NB4 (cell line): Measurements from ENCODE around the gene POLG2.

Experiments used
- DNase-seq: peaks from one replicate; pipeline ENCODE4 v3.0.0; 2010; ENCODE audit warnings: low read depth
- H3K4me3 ChIP-seq: one replicate; pipeline ENCODE4 v1.5.1; 2011; ENCODE audit warnings: mild to moderate bottlenecking, low read depth, low read length, moderate library complexity
- MYC ChIP-seq: IDR thresholded peaks from 2 replicates; pipeline ENCODE4 v1.6.1; 2011; ENCODE audit warnings: low read depth, low read length
- POLR2A ChIP-seq: IDR thresholded peaks from 2 replicates; pipeline ENCODE4 v1.6.1; 2011; ENCODE audit warnings: mild to moderate bottlenecking; ENCODE audit not compliant: insufficient read length; ENCODE audit errors: extremely low read depth
- TF ChIP-seq, protein P1 (sequence below): IDR thresholded peaks from 2 replicates; pipeline ENCODE4 v1.6.1; 2011; ENCODE audit warnings: low read depth, low read length
- TF ChIP-seq, protein P2 (sequence below): IDR thresholded peaks from one replicate; pipeline ENCODE4 v1.5.1; 2012; ENCODE audit warnings: low read depth, low read length

The POLG2 gene

GRCh38 chr17:64455993-64456885, 40.6 kb downstream of the POLG2 start:
- H3K4me3 ChIP-seq: no peak overlapping the region
- DNase-seq: peak; percentile 67
- TF ChIP-seq MYC: no peak
- TF ChIP-seq, protein P1, sequence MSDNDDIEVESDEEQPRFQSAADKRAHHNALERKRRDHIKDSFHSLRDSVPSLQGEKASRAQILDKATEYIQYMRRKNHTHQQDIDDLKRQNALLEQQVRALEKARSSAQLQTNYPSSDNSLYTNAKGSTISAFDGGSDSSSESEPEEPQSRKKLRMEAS: no peak

GRCh38 chr17:64449545-64449944, 47.3 kb downstream of the POLG2 start:
- TF ChIP-seq, protein P1: no peak
- TF ChIP-seq, protein P2, sequence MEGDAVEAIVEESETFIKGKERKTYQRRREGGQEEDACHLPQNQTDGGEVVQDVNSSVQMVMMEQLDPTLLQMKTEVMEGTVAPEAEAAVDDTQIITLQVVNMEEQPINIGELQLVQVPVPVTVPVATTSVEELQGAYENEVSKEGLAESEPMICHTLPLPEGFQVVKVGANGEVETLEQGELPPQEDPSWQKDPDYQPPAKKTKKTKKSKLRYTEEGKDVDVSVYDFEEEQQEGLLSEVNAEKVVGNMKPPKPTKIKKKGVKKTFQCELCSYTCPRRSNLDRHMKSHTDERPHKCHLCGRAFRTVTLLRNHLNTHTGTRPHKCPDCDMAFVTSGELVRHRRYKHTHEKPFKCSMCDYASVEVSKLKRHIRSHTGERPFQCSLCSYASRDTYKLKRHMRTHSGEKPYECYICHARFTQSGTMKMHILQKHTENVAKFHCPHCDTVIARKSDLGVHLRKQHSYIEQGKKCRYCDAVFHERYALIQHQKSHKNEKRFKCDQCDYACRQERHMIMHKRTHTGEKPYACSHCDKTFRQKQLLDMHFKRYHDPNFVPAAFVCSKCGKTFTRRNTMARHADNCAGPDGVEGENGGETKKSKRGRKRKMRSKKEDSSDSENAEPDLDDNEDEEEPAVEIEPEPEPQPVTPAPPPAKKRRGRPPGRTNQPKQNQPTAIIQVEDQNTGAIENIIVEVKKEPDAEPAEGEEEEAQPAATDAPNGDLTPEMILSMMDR: no peak
- DNase-seq: peak; percentile 59
- peak overlapping the region; percentile 59 for H3K4me3 ChIP-seq

- peak; percentile 99 for DNase-seq
- TF ChIP-seq, protein P2: no peak
- TF ChIP-seq MYC (peak; percentile 41; the same call in 1 of the 2 replicates), POLR2A (no peak)
- TF ChIP-seq, protein P1: 0 out of 2 replicates have a peak, but pooled peaks have one; percentile 16
- peak within 1 kb of the TSS; percentile 59 for H3K4me3 ChIP-seq
These were observed 48.0 kb downstream of the POLG2 start, which contains the start of gene MILR1 for GRCh38 chr17:64448665-64449512. TSS of gene MILR1 (plus strand) at chr17:64449115. CDS start at chr17:64449169, 54 bp downstream.

GRCh38 chr17:64447526-64447925, 49.3 kb downstream of the POLG2 start:
- H3K4me3 ChIP-seq: no peak overlapping the region
- no peak for TF ChIP-seq POLR2A
- no peak for DNase-seq

DNA sequence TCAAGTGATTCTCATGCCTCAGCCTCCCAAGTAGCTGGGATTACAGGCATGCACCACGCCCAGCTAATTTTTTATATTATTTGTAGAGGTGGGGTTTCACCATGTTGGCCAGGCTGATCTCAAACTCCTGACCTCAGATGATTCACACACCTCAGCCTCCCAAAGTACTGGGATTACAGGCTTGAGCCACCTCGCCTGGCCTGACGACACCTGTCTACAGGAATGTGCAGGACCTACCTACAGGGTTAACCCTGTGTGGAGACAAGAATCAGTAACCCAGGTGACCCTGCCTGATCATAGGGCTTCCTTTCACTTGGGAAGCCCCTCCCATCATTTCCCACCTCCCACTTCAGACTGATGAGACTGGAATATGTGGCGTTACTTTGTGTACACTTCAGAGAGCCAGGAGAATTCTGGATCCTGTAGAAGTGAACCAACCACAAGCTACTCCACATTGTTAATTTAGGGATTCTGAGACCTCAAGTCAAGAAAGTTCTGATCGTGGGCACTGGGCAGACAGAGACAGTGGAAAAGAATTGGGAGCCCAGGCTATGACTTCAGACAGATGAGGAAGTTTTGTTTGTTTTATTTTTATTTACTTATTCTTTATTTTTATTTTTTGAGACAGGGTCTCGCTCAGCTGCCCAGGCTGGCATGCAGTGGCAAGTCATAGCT, 53.6 kb downstream of the POLG2 start:
- no peak for DNase-seq
- TF ChIP-seq, protein P2: no peak
- no peak overlapping the region for H3K4me3 ChIP-seq

DNA sequence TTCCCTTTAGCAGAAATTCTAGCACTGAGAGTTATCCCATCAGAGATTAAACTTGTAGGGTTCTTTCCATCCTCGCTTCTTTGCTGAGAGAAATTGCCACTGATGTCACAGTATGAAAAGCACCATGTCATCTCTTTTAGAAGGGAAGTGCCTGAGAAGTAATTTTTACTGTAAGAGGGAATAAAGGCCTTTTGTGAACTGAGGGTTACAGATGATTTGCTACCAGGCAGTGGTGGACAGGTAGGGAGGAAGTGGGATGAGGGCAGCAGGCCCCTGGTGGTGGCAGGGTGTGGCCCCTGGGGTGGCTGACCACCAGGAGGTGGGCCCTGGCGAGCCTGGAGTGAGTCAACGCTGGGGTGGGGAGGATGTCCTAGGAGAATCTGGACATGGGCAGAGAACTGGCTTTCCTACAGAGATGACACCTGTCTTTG, 54.3 kb downstream of the POLG2 start:
- no peak for DNase-seq
- H3K4me3 ChIP-seq: no peak overlapping the region
- TF ChIP-seq MYC: no peak
- TF ChIP-seq, protein P1: no peak
- TF ChIP-seq, protein P2: no peak
- no peak for TF ChIP-seq POLR2A
